Endothelial cell (in vitro differentiated cells): ENCODE results near the gene DGCR6L. TPM values are rescaled to one million over a fixed set of nuclear protein-coding genes. Genes with fewer than 3 reads are reported as not detected.
"Not testable (repeated sequence)": the region's sequence is repeated elsewhere in the genome, so short reads cannot be mapped to it uniquely, and the experiment has no call there.

Source experiments
- DNase-seq: peaks from one replicate; pipeline ENCODE4 v3.0.0; 2021; ENCODE audit warnings: low spot score
- H3K27ac Mint-ChIP-seq: one replicate; pipeline ENCODE4 v1.8.0; 2021; ENCODE audit warnings: mixed read lengths, inconsistent platforms; ENCODE audit not compliant: unreplicated experiment
- H3K27me3 Mint-ChIP-seq: one replicate; pipeline ENCODE4 v1.8.0; 2021; ENCODE audit warnings: mild to moderate bottlenecking, moderate library complexity, mixed read lengths, inconsistent platforms; ENCODE audit not compliant: unreplicated experiment
- H3K36me3 Mint-ChIP-seq: one replicate; pipeline ENCODE4 v1.8.0; 2021; ENCODE audit warnings: mild to moderate bottlenecking, low read depth, mixed read lengths, inconsistent platforms; ENCODE audit not compliant: unreplicated experiment
- H3K4me1 Mint-ChIP-seq: one replicate; pipeline ENCODE4 v1.8.0; 2021; ENCODE audit warnings: mild to moderate bottlenecking, mixed read lengths, inconsistent platforms; ENCODE audit not compliant: unreplicated experiment
- H3K4me3 Mint-ChIP-seq: one replicate; pipeline ENCODE4 v1.8.0; 2021; ENCODE audit warnings: mild to moderate bottlenecking, mixed read lengths, inconsistent platforms; ENCODE audit not compliant: unreplicated experiment
- H3K9me3 Mint-ChIP-seq: one replicate; pipeline ENCODE4 v1.8.0; 2021; ENCODE audit warnings: mixed read lengths, inconsistent platforms; ENCODE audit not compliant: unreplicated experiment
- total RNA-seq: library from RNA; stranded (reverse); fragmentation: NEBNext Ultra II Directional; extraction: Animal tissue kit (Norgen Biotek cat#: 25700); gene quantifications from one replicate; pipeline ENCODE4 v1.2.1, GENCODE V29; 2021; ENCODE audit not compliant: unreplicated experiment
- TF ChIP-seq, protein P1 (sequence below): fragments of 200-600 bp; sonication (generic); IDR thresholded peaks from one replicate; pipeline ENCODE4 v1.5.0; 2021; ENCODE audit warnings: antibody characterized with exemption; ENCODE audit not compliant: unreplicated experiment

The DGCR6L gene
- total RNA-seq, 1 donor from 2014 or later, result 54.2 TPM

DNA sequence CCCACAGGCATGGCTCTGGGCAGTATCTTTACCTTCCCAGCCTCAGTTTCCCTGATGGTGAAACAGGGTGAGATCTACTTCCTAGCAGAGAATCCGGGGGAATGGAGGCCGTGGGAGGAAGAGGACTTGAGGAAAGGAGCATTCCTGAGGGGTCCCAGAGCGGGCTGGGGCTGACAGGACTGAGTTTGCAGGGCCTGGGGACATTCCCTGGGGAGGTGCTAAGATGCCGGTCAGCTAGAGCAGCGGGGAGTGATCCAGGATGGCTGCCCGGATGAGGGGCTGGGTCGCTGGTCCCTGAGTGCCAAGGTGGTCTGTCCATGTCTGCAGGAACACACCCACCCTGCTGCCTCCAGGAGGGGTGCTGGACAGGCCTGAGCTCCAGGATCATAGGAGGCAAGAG, 43.4 kb downstream of the DGCR6L start:
- TF ChIP-seq, protein P1, sequence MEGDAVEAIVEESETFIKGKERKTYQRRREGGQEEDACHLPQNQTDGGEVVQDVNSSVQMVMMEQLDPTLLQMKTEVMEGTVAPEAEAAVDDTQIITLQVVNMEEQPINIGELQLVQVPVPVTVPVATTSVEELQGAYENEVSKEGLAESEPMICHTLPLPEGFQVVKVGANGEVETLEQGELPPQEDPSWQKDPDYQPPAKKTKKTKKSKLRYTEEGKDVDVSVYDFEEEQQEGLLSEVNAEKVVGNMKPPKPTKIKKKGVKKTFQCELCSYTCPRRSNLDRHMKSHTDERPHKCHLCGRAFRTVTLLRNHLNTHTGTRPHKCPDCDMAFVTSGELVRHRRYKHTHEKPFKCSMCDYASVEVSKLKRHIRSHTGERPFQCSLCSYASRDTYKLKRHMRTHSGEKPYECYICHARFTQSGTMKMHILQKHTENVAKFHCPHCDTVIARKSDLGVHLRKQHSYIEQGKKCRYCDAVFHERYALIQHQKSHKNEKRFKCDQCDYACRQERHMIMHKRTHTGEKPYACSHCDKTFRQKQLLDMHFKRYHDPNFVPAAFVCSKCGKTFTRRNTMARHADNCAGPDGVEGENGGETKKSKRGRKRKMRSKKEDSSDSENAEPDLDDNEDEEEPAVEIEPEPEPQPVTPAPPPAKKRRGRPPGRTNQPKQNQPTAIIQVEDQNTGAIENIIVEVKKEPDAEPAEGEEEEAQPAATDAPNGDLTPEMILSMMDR, result no peak
- Mint-ChIP-seq H3K4me3 (no peak overlapping the region), H3K27me3 (peaks cover 7% of the 10 kb centered on the region), H3K4me1 (no peaks in the 10 kb centered on the region), H3K27ac (no peak overlapping the region), H3K9me3 (no peaks in the 10 kb centered on the region), H3K36me3 (no peaks in the 10 kb centered on the region)
- DNase-seq, result no peak

DNA sequence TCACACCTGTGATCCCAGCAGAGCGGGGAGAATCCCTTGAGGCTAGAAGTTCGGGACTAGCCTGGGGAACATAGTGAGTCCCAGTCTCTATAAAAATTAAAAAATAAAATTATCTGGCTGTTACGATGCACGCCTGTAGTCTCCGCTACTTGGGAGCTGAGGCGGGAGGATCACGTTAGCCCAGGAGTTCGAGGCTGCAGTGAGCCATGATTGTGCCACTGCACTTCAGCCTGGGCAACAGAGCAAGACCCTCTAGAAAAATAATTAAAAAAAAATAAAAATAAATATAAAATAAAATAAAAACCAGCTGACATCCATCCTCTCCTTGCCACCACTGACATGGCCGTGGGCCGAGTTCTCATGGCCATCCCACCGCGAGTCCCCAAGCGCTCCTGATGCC, 44.0 kb downstream of the DGCR6L start:
- Mint-ChIP-seq H3K4me3 (no peak overlapping the region), H3K27me3 (peaks cover 10% of the 10 kb centered on the region), H3K9me3 (no peaks in the 10 kb centered on the region), H3K36me3 (no peaks in the 10 kb centered on the region), H3K27ac (no peak overlapping the region), H3K4me1 (no peaks in the 10 kb centered on the region)
- TF ChIP-seq, protein P1, result no peak
- no peak for DNase-seq

DNA sequence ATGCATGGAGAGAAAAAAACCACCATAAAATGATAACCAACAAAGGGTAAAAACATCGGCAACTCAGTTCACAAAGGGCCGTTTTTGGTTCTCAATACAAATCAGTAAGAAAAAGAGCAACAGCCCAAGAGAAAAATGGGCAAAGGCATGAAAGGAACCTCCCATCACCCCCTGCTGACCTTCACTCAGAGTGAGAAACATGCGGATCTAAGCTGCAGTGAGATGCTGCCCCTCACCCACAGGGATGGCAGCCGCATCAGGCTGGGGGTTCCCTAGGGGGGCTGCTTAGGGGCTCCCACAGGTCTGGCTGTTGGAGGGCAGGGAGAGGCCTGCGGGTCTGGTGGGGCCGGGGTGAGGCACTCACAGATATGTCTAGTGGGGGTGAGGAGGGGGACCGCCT, 44.5 kb downstream of the DGCR6L start:
- DNase-seq, H3K27me3 Mint-ChIP-seq, H3K9me3 Mint-ChIP-seq, H3K36me3 Mint-ChIP-seq, H3K4me3 Mint-ChIP-seq, H3K27ac Mint-ChIP-seq, H3K4me1 Mint-ChIP-seq: not testable (repeated sequence)

DNA sequence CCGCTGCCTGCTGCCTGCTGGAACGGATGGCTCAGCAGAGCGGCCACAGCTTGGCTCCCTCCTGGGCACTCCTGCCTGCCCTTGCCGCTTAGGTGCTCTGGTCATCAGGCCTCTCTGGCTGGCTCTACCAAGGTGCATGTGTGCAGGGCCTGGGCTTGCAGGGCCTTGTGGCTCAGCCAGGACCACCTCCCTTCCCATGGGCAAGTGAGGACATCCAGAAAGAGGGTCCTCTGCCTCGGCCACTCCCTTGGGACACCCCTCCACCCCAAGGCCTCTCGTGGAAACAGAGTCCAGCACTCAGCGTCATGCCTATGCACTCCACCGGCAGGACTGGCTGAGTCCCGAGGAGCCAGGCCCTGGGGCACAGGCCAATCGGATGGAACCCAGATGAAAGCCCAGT, 45.5 kb downstream of the DGCR6L start:
- H3K4me1 Mint-ChIP-seq, H3K4me3 Mint-ChIP-seq, H3K27me3 Mint-ChIP-seq, H3K9me3 Mint-ChIP-seq, DNase-seq, H3K27ac Mint-ChIP-seq, H3K36me3 Mint-ChIP-seq: not testable (repeated sequence)

DNA sequence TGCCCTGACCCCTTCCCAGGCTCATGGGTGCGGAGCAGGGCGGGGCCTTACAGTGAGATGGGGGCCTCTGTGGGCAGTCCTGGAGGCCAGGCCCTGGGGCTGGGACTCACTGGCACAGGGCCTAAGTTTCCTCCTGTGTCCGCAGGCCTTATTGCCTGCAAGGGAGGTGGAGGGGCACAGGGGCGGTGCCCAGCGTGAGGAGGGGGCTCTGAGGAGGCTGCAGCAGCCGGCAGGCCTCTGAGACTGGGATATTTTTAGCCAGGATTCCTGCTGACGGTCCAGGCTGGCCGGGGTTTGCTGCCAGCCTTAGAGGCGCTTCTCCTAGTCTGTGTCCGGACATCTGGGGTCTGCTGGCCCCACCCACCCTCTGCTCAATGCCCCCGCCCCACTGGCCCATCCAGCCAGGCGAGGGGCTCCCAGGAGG, 46.1 kb downstream of the DGCR6L start:
- DNase-seq, result no peak
- Mint-ChIP-seq H3K27ac (no peak overlapping the region), H3K9me3 (no peaks in the 10 kb centered on the region), H3K4me1 (no peaks in the 10 kb centered on the region), H3K36me3 (no peaks in the 10 kb centered on the region), H3K4me3 (no peak overlapping the region), H3K27me3 (peaks cover 10% of the 10 kb centered on the region)
- TF ChIP-seq, protein P1, result no peak

DNA sequence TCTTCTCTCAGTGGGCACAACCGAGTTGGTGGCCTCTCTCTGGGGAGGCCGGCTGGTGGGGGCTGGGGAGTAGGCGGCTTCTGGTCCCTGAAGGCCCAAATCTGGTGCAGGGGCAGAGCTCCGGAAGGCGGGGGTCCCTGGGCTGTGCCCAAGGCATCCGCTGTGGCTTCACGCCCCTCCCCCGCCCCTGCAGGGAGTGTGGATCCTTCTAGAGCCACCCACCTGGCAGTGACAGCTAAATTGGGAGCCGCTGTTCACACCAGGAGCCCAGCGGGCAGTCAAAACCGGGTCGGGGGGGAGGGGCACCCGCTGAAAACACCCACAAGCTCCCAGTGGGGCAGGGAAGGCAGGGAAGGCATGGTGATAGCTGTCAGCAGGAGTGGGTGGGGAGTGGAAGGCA, 47.2 kb downstream of the DGCR6L start:
- H3K4me3 Mint-ChIP-seq, result no peak overlapping the region

More for the DNA sequence above, 47.2 kb downstream of the DGCR6L start:
- no peaks in the 10 kb centered on the region for H3K4me1 Mint-ChIP-seq
- no peaks in the 10 kb centered on the region for H3K36me3 Mint-ChIP-seq
- DNase-seq, result no peak
- TF ChIP-seq, protein P1, result no peak
- H3K9me3 Mint-ChIP-seq, result no peaks in the 10 kb centered on the region
- H3K27me3 Mint-ChIP-seq, result peaks cover 10% of the 10 kb centered on the region
- H3K27ac Mint-ChIP-seq, result no peak overlapping the region
